Endodermal cell (in vitro differentiated cells): Measurements from ENCODE around the gene ZSWIM2. TPM values are rescaled to one million over a fixed set of nuclear protein-coding genes. Genes with fewer than 3 reads are reported as not detected.
"Not testable (repeated sequence)": the region's sequence is repeated elsewhere in the genome, so short reads cannot be mapped to it uniquely, and the experiment has no call there.

Source experiments
- DNase-seq: peaks from one replicate; pipeline ENCODE4 v3.0.0-alpha.2; 2017
- H3K27ac ChIP-seq: 2 replicates; pipeline ENCODE4 v1.5.1; 2013; ENCODE audit warnings: mild to moderate bottlenecking, low read depth, low read length, moderate library complexity
- H3K27me3 ChIP-seq: 2 replicates; pipeline ENCODE4 v1.6.1; 2013; ENCODE audit warnings: mild to moderate bottlenecking, low read length, moderate library complexity; ENCODE audit not compliant: insufficient read depth, control insufficient read depth, poor library complexity, severe bottlenecking
- H3K36me3 ChIP-seq: 2 replicates; pipeline ENCODE4 v1.7.0; 2013; ENCODE audit warnings: mild to moderate bottlenecking, low read length, moderate library complexity; ENCODE audit not compliant: control insufficient read depth, insufficient read depth
- H3K4me1 ChIP-seq: one replicate; pipeline ENCODE4 v1.7.0; 2013; ENCODE audit warnings: low read length; ENCODE audit not compliant: control insufficient read depth, insufficient read depth
- H3K4me3 ChIP-seq: 2 replicates; pipeline ENCODE4 v1.5.1; 2013; ENCODE audit warnings: mild to moderate bottlenecking, low read length, moderate library complexity
- H3K9ac ChIP-seq: 2 replicates; pipeline ENCODE4 v1.6.1; 2013; ENCODE audit warnings: mild to moderate bottlenecking, low read length, moderate library complexity; ENCODE audit not compliant: poor library complexity, severe bottlenecking; ENCODE audit errors: extremely low read depth
- H3K9me3 ChIP-seq: 2 replicates; pipeline ENCODE4 v1.6.1; 2013; ENCODE audit warnings: mild to moderate bottlenecking, low read length, moderate library complexity; ENCODE audit not compliant: control insufficient read depth
- H3K27ac Mint-ChIP-seq: 2 replicates; pipeline ENCODE4 v1.8.0; 2020; ENCODE audit warnings: mixed read lengths
- H3K27me3 Mint-ChIP-seq: 2 replicates; pipeline ENCODE4 v1.8.0; 2021; ENCODE audit warnings: mild to moderate bottlenecking, mixed read lengths; ENCODE audit not compliant: insufficient read depth
- H3K36me3 Mint-ChIP-seq: 2 replicates; pipeline ENCODE4 v1.8.0; 2020; ENCODE audit warnings: low read depth, mixed read lengths
- H3K4me1 Mint-ChIP-seq: 2 replicates; pipeline ENCODE4 v1.8.0; 2020; ENCODE audit warnings: mixed read lengths
- H3K4me3 Mint-ChIP-seq: 2 replicates; pipeline ENCODE4 v1.8.0; 2020; ENCODE audit warnings: mild to moderate bottlenecking, moderate library complexity, mixed read lengths
- H3K9me3 Mint-ChIP-seq: 2 replicates; pipeline ENCODE4 v1.8.0; 2020; ENCODE audit warnings: mild to moderate bottlenecking, mixed read lengths
- WGBS, 2 experiments: methylation state at CpG; one replicate each; pipeline versions ENCODE4 v1.1.5 to v1.1.7; 2013; ENCODE audit warnings: missing lambda C conversion rate in 2 of 2, mixed read lengths in 1 of 2; ENCODE audit not compliant: insufficient coverage in 1 of 2, insufficient read length in 1 of 2; 5-methylcytosine and 5-hydroxymethylcytosine counted together
- long read RNA-seq, 4 experiments: library from polyadenylated mRNA in 2 of 4; library from RNA in 1 of 4; library from capped mRNA in 1 of 4; stranded (forward) in 3 of 4; unstranded in 1 of 4; transcript quantifications; one replicate each; pipeline ENCODE4 v2.0.0, GENCODE V29; 2020 to 2021; ENCODE audit warnings: inconsistent platforms in 1 of 4
- polyA plus RNA-seq, 2 experiments: library from polyadenylated mRNA; stranded (reverse); fragments of 50-300 nt; gene quantifications; one replicate each; pipeline ENCODE4 v1.2.3, GENCODE V29; 2013
- total RNA-seq, 2 donors: library from RNA; stranded (reverse); fragmentation: NEBNext Ultra II Directional in 1 of 2; extraction: Animal tissue kit (Norgen Biotek cat#: 25700) in 1 of 2; gene quantifications; 2 replicates in 1 of 2; 3 replicates in 1 of 2; pipeline ENCODE4 v1.2.1, GENCODE V29; 2021
- TF ChIP-seq, protein P1 (sequence below): fragments of 200-600 bp; sonication (generic); conservative IDR thresholded peaks from 2 replicates; pipeline ENCODE4 v1.5.0; 2021; ENCODE audit warnings: antibody characterized with exemption, mild to moderate bottlenecking

Gene ZSWIM2, protein sequence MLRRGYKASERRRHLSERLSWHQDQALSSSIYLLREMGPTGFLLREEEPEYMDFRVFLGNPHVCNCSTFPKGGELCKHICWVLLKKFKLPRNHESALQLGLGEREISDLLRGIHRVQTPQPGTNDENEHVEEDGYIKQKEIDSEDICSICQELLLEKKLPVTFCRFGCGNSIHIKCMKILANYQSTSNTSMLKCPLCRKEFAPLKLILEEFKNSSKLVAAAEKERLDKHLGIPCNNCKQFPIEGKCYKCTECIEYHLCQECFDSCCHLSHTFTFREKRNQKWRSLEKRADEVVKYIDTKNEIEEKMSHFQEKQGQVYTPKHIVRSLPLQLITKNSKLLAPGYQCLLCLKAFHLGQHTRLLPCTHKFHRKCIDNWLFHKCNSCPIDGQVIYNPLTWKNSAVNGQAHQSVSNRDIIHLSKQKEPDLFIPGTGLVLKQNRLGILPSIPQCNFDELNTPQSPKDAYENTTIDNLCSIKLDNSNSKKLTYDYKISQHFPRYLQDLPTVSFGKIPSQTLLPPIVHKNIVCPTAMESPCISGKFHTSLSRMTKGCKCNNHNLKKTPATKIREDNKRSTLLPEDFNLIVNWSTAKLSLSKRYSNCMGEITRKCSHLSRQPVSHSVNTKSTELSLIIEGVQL
- not detected for total RNA-seq
- polyA plus RNA-seq (2013, experiment 1 of 2): not detected
- polyA plus RNA-seq (2013, experiment 2 of 2): 0.17 TPM
- long read RNA-seq, experiment 1: 0 reads
- long read RNA-seq, experiment 2: 0 reads
- long read RNA-seq, experiment 3: 0 reads
- long read RNA-seq, experiment 4: 0 reads

DNA sequence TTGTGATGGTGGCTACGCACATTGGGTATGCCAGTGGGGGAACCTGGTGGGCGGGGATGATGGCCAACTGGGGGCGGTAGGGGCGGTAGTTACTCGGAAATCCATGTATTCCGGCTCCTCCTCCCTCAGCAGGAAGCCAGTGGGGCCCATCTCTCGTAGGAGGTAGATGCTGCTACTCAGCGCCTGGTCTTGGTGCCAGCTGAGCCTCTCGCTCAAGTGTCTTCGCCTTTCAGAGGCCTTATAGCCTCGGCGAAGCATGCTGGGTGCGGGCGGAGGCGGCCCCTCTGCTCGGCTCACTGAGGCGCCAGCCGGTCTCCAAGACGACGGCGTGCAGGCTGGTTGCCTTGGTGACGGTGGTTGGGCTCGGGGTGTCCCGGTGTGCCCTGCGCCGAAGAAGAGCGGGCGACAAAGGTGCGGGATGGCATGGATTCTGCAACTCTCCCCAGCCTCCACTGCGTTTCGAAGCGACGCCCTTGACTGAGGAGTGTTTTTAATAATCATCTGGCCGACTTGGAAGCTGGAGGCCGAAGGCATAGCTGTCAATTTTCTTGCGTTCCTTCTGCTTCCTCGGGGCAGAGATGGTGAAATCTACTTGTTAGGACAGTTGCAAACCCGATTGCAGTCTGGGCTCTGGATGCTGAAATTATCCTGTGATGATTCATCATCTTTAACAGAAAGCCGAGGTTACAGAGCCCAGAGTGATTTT lies at the start of gene ZSWIM2:
ZSWIM2 (minus strand) TSS at position 298 of the 706 bp plus-strand sequence; CDS start at position 258, 40 bp downstream.
- Histone ChIP-seq H3K27ac (peak within 1 kb of the TSS; percentile 69), H3K4me1 (no peaks in the 10 kb centered on the region), H3K27me3 (peaks cover 6% of the 10 kb centered on the region), H3K9me3 (no peaks in the 10 kb centered on the region), H3K36me3 (no peaks in the 10 kb centered on the region), H3K9ac (no peak within 1 kb of the TSS), H3K4me3 (peak within 1 kb of the TSS; percentile 74)
- Mint-ChIP-seq H3K36me3 (no peaks in the 10 kb centered on the region), H3K27me3 (peaks cover 14% of the 10 kb centered on the region), H3K4me1 (no peaks in the 10 kb centered on the region), H3K9me3 (no peaks in the 10 kb centered on the region), H3K4me3 (peak within 1 kb of the TSS; percentile 66), H3K27ac (peak within 1 kb of the TSS; percentile 50)
- 7 to 20% methylated on average over 8 to 39 of the region's 39 CpGs for WGBS, 2 experiments
- peak; percentile 96 for DNase-seq
- TF ChIP-seq, protein P1, sequence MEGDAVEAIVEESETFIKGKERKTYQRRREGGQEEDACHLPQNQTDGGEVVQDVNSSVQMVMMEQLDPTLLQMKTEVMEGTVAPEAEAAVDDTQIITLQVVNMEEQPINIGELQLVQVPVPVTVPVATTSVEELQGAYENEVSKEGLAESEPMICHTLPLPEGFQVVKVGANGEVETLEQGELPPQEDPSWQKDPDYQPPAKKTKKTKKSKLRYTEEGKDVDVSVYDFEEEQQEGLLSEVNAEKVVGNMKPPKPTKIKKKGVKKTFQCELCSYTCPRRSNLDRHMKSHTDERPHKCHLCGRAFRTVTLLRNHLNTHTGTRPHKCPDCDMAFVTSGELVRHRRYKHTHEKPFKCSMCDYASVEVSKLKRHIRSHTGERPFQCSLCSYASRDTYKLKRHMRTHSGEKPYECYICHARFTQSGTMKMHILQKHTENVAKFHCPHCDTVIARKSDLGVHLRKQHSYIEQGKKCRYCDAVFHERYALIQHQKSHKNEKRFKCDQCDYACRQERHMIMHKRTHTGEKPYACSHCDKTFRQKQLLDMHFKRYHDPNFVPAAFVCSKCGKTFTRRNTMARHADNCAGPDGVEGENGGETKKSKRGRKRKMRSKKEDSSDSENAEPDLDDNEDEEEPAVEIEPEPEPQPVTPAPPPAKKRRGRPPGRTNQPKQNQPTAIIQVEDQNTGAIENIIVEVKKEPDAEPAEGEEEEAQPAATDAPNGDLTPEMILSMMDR: peak; percentile 27

GRCh38 chr2:186896220-186896619 lies 47.2 kb upstream of the ZSWIM2 start:
- 83 to 93% methylated on average over 2 to 3 of the region's 3 CpGs for WGBS, 2 experiments
- H3K4me3 Mint-ChIP-seq, H3K27ac ChIP-seq, H3K9ac ChIP-seq, H3K27ac Mint-ChIP-seq, H3K36me3 ChIP-seq, H3K27me3 ChIP-seq, DNase-seq, H3K4me1 Mint-ChIP-seq, H3K36me3 Mint-ChIP-seq, H3K9me3 ChIP-seq, H3K4me1 ChIP-seq, H3K27me3 Mint-ChIP-seq, H3K9me3 Mint-ChIP-seq, H3K4me3 ChIP-seq: not testable (repeated sequence)

- no peak overlapping the region for H3K4me3 Mint-ChIP-seq
- Histone ChIP-seq H3K27me3 (no peaks in the 10 kb centered on the region), H3K27ac (no peak overlapping the region), H3K4me1 (no peaks in the 10 kb centered on the region), H3K36me3 (no peaks in the 10 kb centered on the region), H3K9me3 (no peaks in the 10 kb centered on the region), H3K4me3 (no peak overlapping the region), H3K9ac (no peak overlapping the region)
- no peaks in the 10 kb centered on the region for H3K4me1 Mint-ChIP-seq
- no peak overlapping the region for H3K27ac Mint-ChIP-seq
- no peak for DNase-seq
- 94% methylated on average over 2 of the region's 2 CpGs; no CpG with 5 or more reads in 1 of the 2 experiments for WGBS, 2 experiments
- TF ChIP-seq, protein P1: no peak
- no peaks in the 10 kb centered on the region for H3K36me3 Mint-ChIP-seq
- H3K27me3 Mint-ChIP-seq: no peaks in the 10 kb centered on the region
- H3K9me3 Mint-ChIP-seq: peaks cover 1% of the 10 kb centered on the region
These were observed 46.5 kb upstream of the ZSWIM2 start for GRCh38 chr2:186895451-186895850.
